Vagina (tissue), 2 donors: ENCODE results near the gene KCNH1.

Experiments
- POLR2A ChIP-seq, 2 donors: fragments of 450-650 bp; IDR thresholded peaks; one replicate each; pipeline ENCODE4 v1.6.1; 2017; ENCODE audit warnings: antibody characterized with exemption in 2 of 2, mild to moderate bottlenecking in 2 of 2, moderate library complexity in 2 of 2
- POLR2AphosphoS5 ChIP-seq, 2 donors: sonication (generic); formaldehyde crosslinking; IDR thresholded peaks; one replicate each; pipeline ENCODE4 v1.9.0; 2017; ENCODE audit warnings: antibody characterized with exemption in 2 of 2, mild to moderate bottlenecking in 2 of 2, low read depth in 1 of 2; ENCODE audit not compliant: insufficient read depth in 1 of 2
- TF ChIP-seq, protein P1 (sequence below), 3 experiments: fragments of 450-650 bp in 2 of 3; fragments of 200-600 bp in 1 of 3; sonication (generic) in 1 of 3; IDR thresholded peaks; one replicate each; pipeline ENCODE4 v1.5.1; 2017 to 2019; ENCODE audit warnings: antibody characterized with exemption in 3 of 3, mild to moderate bottlenecking in 2 of 3, moderate library complexity in 2 of 3

DNA sequence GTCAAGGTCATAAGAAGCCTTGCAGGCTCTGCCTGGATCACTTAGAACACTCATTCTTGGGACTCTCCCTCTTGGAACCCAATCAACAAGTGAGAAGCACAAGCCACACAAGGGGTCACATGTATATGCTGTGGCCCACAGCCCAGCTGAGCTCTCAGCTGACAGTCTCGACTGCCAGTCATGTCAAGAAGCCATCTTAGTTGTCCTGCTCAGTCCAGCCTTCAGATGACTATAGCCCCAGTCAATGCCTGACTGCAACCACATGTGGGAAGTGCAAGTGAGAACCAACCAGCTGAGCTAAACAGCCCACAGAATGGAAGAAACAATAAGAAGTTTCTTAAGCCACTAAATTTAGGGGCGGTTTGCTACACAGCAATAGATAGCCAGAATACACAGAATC is 356.0 kb downstream of the KCNH1 start:
- TF ChIP-seq, protein P1, sequence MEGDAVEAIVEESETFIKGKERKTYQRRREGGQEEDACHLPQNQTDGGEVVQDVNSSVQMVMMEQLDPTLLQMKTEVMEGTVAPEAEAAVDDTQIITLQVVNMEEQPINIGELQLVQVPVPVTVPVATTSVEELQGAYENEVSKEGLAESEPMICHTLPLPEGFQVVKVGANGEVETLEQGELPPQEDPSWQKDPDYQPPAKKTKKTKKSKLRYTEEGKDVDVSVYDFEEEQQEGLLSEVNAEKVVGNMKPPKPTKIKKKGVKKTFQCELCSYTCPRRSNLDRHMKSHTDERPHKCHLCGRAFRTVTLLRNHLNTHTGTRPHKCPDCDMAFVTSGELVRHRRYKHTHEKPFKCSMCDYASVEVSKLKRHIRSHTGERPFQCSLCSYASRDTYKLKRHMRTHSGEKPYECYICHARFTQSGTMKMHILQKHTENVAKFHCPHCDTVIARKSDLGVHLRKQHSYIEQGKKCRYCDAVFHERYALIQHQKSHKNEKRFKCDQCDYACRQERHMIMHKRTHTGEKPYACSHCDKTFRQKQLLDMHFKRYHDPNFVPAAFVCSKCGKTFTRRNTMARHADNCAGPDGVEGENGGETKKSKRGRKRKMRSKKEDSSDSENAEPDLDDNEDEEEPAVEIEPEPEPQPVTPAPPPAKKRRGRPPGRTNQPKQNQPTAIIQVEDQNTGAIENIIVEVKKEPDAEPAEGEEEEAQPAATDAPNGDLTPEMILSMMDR (IDR thresholded peaks at IDR 0.05), result no peak
- TF ChIP-seq POLR2A (IDR thresholded peaks at IDR 0.05) (no peak), POLR2AphosphoS5 (IDR thresholded peaks at IDR 0.05; ENCODE audit: insufficient read depth in 1 of 2, low read depth in 1 of 2) (no peak)
